ENCODE data around the gene TTC33.

Gene TTC33

DNA sequence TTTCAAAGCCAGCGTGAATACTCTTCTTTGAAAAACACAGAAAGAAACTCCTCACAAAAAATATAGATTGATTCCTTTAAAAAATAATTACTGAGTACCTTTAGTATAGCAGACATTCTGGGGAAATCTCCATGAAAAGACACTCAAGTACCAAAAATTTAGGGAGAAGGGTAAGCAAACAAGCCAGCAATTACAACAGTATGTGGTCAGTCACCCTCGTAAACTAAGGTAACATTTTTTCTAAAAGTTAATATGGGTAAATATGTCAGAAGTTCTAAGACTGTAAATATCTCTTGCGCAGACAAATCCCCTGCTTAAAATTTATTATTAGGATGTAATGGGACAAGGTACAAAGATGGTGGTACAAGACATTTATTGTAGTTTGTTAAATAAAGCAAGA, 178.0 kb downstream of the TTC33 start:
- H3K9ac ChIP-seq (ENCODE audit: insufficient read length) = no peak overlapping the region
- no peaks in the 10 kb centered on the region for H3K36me3 ChIP-seq (ENCODE audit: insufficient read depth, low read length)
- TF ChIP-seq FOXP2 (optimal IDR thresholded peaks at IDR 0.05; ENCODE audit: control extremely low read depth, extremely low read length, insufficient read depth) = no peak
- no peak for TF ChIP-seq EZH2 (IDR thresholded peaks at IDR 0.05)
- TF ChIP-seq POLR2AphosphoS5 (IDR thresholded peaks at IDR 0.05; ENCODE audit: borderline replicate concordance, low read depth, low read length) = no peak
- H3K27ac ChIP-seq = no peak overlapping the region
- no peak for DNase-seq (ENCODE audit: low read depth, low spot score)
- no peaks in the 10 kb centered on the region for H3K9me3 ChIP-seq (ENCODE audit: low read depth, low read length)
- no peak overlapping the region for H3K4me3 ChIP-seq

DNA sequence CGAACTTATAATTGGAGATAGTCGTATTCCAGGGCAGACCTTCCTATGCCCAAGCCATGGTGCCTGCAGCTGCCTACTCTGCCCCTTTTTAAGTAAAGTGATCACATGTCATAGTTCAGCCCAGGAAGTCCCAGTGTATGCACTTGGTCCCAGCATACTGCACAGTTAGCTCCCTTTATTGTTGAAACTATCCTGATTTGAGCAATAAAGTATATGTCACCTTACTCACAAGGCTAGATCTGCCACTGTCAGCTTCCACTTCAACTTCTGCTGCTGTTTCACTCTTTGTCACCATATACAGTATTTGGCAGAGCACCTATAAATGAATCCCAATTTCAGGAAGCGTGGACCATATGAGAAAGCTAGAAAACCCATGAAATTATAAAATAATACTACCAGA, 179.8 kb downstream of the TTC33 start:
- H3K36me3 ChIP-seq (ENCODE audit: insufficient read depth, low read length) = no peaks in the 10 kb centered on the region
- TF ChIP-seq POLR2AphosphoS5 (IDR thresholded peaks at IDR 0.05; ENCODE audit: borderline replicate concordance, low read depth, low read length) = no peak
- TF ChIP-seq FOXP2 (optimal IDR thresholded peaks at IDR 0.05; ENCODE audit: control extremely low read depth, extremely low read length, insufficient read depth) = no peak
- no peak for TF ChIP-seq EZH2 (IDR thresholded peaks at IDR 0.05)
- no peak overlapping the region for H3K4me3 ChIP-seq
- H3K9ac ChIP-seq (ENCODE audit: insufficient read length) = no peak overlapping the region
- DNase-seq (ENCODE audit: low read depth, low spot score) = no peak
- no peak overlapping the region for H3K27ac ChIP-seq
- H3K9me3 ChIP-seq (ENCODE audit: low read depth, low read length) = no peaks in the 10 kb centered on the region

GRCh38 chr5:40575411-40575810, 180.3 kb downstream of the TTC33 start:
- Histone ChIP-seq H3K27ac (no peak overlapping the region), H3K36me3 (ENCODE audit: insufficient read depth, low read length) (no peaks in the 10 kb centered on the region), H3K9ac (ENCODE audit: insufficient read length) (no peak overlapping the region), H3K9me3 (ENCODE audit: low read depth, low read length) (no peaks in the 10 kb centered on the region), H3K4me3 (no peak overlapping the region)
- TF ChIP-seq FOXP2 (optimal IDR thresholded peaks at IDR 0.05; ENCODE audit: control extremely low read depth, extremely low read length, insufficient read depth) = no peak
- TF ChIP-seq EZH2 (IDR thresholded peaks at IDR 0.05) = no peak
- TF ChIP-seq POLR2AphosphoS5 (IDR thresholded peaks at IDR 0.05; ENCODE audit: borderline replicate concordance, low read depth, low read length) = no peak
- DNase-seq (ENCODE audit: low read depth, low spot score) = no peak

- no peak overlapping the region for H3K4me3 ChIP-seq
- no peaks in the 10 kb centered on the region for H3K9me3 ChIP-seq (ENCODE audit: low read depth, low read length)
- H3K9ac ChIP-seq (ENCODE audit: insufficient read length) = no peak overlapping the region
- DNase-seq (ENCODE audit: low read depth, low spot score) = no peak
- no peak overlapping the region for H3K27ac ChIP-seq
- H3K36me3 ChIP-seq (ENCODE audit: insufficient read depth, low read length) = no peaks in the 10 kb centered on the region
- TF ChIP-seq FOXP2 (optimal IDR thresholded peaks at IDR 0.05; ENCODE audit: control extremely low read depth, extremely low read length, insufficient read depth) = no peak
- TF ChIP-seq EZH2 (IDR thresholded peaks at IDR 0.05) = no peak
- no peak for TF ChIP-seq POLR2AphosphoS5 (IDR thresholded peaks at IDR 0.05; ENCODE audit: borderline replicate concordance, low read depth, low read length)
Measured at GRCh38 chr5:40572937-40573336, 182.8 kb downstream of the TTC33 start.

GRCh38 chr5:40572391-40572790, 183.4 kb downstream of the TTC33 start:
- Histone ChIP-seq H3K9me3 (ENCODE audit: low read depth, low read length) (no peaks in the 10 kb centered on the region), H3K9ac (ENCODE audit: insufficient read length) (no peak overlapping the region), H3K4me3 (no peak overlapping the region), H3K36me3 (ENCODE audit: insufficient read depth, low read length) (no peaks in the 10 kb centered on the region), H3K27ac (no peak overlapping the region)
- DNase-seq (ENCODE audit: low read depth, low spot score) = no peak
- TF ChIP-seq FOXP2 (optimal IDR thresholded peaks at IDR 0.05; ENCODE audit: control extremely low read depth, extremely low read length, insufficient read depth) (no peak), EZH2 (IDR thresholded peaks at IDR 0.05) (no peak), POLR2AphosphoS5 (IDR thresholded peaks at IDR 0.05; ENCODE audit: borderline replicate concordance, low read depth, low read length) (no peak)

DNA sequence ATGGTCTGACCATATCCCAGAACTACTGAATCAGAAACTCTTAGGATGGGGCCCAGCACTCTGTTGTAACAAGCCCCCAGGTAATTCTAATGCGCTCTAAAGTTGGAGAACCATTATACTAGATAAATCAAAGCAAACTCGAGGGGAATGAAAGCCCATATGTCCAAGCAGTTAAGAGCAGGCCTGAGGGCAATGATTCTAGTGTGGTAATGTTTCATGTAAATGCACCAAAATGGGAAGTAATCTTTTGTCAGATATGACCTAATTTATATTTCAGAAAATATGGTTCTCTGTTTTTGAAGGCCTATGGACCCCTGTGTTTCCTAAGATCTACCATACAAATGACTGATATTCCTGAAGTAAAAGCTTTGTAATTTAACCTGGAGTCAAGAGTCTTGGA, 184.0 kb downstream of the TTC33 start:
- DNase-seq (ENCODE audit: low read depth, low spot score) = no peak
- Histone ChIP-seq H3K27ac (no peak overlapping the region), H3K4me3 (no peak overlapping the region), H3K9me3 (ENCODE audit: low read depth, low read length) (no peaks in the 10 kb centered on the region), H3K36me3 (ENCODE audit: insufficient read depth, low read length) (no peaks in the 10 kb centered on the region), H3K9ac (ENCODE audit: insufficient read length) (no peak overlapping the region)
- TF ChIP-seq EZH2 (IDR thresholded peaks at IDR 0.05) (no peak), FOXP2 (optimal IDR thresholded peaks at IDR 0.05; ENCODE audit: control extremely low read depth, extremely low read length, insufficient read depth) (no peak), POLR2AphosphoS5 (IDR thresholded peaks at IDR 0.05; ENCODE audit: borderline replicate concordance, low read depth, low read length) (no peak)

GRCh38 chr5:40570408-40571129, 185.2 kb downstream of the TTC33 start:
- Histone ChIP-seq H3K4me3 (no peak overlapping the region), H3K36me3 (ENCODE audit: insufficient read depth, low read length) (no peaks in the 10 kb centered on the region), H3K9me3 (ENCODE audit: low read depth, low read length) (no peaks in the 10 kb centered on the region), H3K9ac (ENCODE audit: insufficient read length) (no peak overlapping the region), H3K27ac (no peak overlapping the region)
- no peak for DNase-seq (ENCODE audit: low read depth, low spot score)
- no peak for TF ChIP-seq POLR2AphosphoS5 (IDR thresholded peaks at IDR 0.05; ENCODE audit: borderline replicate concordance, low read depth, low read length)
- TF ChIP-seq EZH2 (IDR thresholded peaks at IDR 0.05) = no peak
- TF ChIP-seq FOXP2 (optimal IDR thresholded peaks at IDR 0.05; ENCODE audit: control extremely low read depth, extremely low read length, insufficient read depth) = no peak

GRCh38 chr5:40569546-40570270, 186.1 kb downstream of the TTC33 start:
- no peaks in the 10 kb centered on the region for H3K9me3 ChIP-seq (ENCODE audit: low read depth, low read length)
- TF ChIP-seq POLR2AphosphoS5 (IDR thresholded peaks at IDR 0.05; ENCODE audit: borderline replicate concordance, low read depth, low read length) (no peak), FOXP2 (optimal IDR thresholded peaks at IDR 0.05; ENCODE audit: control extremely low read depth, extremely low read length, insufficient read depth) (no peak), EZH2 (IDR thresholded peaks at IDR 0.05) (no peak)
- no peak overlapping the region for H3K9ac ChIP-seq (ENCODE audit: insufficient read length)
- H3K4me3 ChIP-seq = no peak overlapping the region
- no peak overlapping the region for H3K27ac ChIP-seq
- no peaks in the 10 kb centered on the region for H3K36me3 ChIP-seq (ENCODE audit: insufficient read depth, low read length)
- no peak for DNase-seq (ENCODE audit: low read depth, low spot score)

Data from SK-N-MC (cell line).